ENCODE results near the gene SF3B4. TPM values are rescaled to one million over a fixed set of nuclear protein-coding genes. Genes with fewer than 3 reads are reported as not detected.
"Not testable (repeated sequence)": the region's sequence is repeated elsewhere in the genome, so short reads cannot be mapped to it uniquely, and the experiment has no call there.

Gene SF3B4
- total RNA-seq, 1 donor = 16.4 TPM

- TF ChIP-seq CTCF (IDR thresholded peaks at IDR 0.05; ENCODE audit: insufficient read depth, low read depth, low read length) = no peak
Measured at GRCh38 chr1:149965440-149965839, 37.8 kb upstream of the SF3B4 start.

DNA sequence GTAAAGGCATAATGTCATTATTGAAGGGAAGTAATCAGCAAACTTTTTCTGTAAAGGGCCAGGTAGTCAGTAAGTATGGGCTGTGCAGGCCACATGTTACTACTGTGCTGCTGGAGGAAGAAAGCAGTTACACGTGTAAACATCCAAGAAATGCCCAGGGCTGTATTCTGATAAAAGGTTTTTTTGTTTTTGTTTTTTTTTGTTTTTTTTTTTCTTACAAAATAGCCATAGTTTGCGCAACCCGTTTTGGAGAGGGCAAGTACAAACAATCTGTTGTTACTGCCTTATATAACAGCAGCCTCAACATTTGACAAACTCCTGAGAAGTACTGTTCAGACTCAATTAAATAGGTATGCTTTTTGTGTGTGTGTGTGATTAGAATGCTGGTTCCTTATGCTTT is 35.8 kb upstream of the SF3B4 start:
- H3K4me3 ChIP-seq (ENCODE audit: low read depth, low read length) = no peak overlapping the region
- peak; percentile 86 for DNase-seq (ENCODE audit: low read depth)
- no peak for TF ChIP-seq CTCF (IDR thresholded peaks at IDR 0.05; ENCODE audit: insufficient read depth, low read depth, low read length)

More at GRCh38 chr1:149965440-149965839, 37.8 kb upstream of the SF3B4 start:
- H3K4me3 ChIP-seq (ENCODE audit: low read depth, low read length) = no peak overlapping the region
- no peak for DNase-seq (ENCODE audit: low read depth)

DNA sequence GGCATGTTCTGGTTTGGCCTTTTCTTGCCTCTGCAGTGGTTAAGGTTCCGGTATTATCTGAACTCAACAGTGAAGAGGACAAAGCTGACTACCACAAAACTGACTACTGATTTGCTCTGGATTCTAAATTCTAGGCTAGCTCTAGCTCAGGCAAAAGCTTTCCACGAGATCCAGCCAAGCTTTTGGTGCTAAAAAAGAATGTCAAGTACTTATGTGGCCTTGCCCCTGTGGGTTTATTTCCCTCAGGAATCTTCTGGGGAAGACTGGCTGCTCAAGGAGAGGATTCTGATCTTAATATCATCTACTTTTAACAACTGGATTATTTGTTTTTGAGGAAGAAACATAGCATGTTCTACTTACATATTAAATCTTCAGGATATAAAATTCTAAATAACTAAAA is 35.1 kb upstream of the SF3B4 start:
- H3K4me3 ChIP-seq (ENCODE audit: low read depth, low read length) = no peak overlapping the region
- DNase-seq (ENCODE audit: low read depth) = no peak
- TF ChIP-seq CTCF (IDR thresholded peaks at IDR 0.05; ENCODE audit: insufficient read depth, low read depth, low read length) = no peak

GRCh38 chr1:149962039-149962647 is 34.5 kb upstream of the SF3B4 start:
- no peak overlapping the region for H3K4me3 ChIP-seq (ENCODE audit: low read depth, low read length)
- TF ChIP-seq CTCF (IDR thresholded peaks at IDR 0.05; ENCODE audit: insufficient read depth, low read depth, low read length) = peak; percentile 70
- DNase-seq (ENCODE audit: low read depth) = peak; percentile 85

GRCh38 chr1:149957548-149957947 is 29.9 kb upstream of the SF3B4 start:
- H3K4me3 ChIP-seq (ENCODE audit: low read depth, low read length); DNase-seq (ENCODE audit: low read depth): not testable (repeated sequence)

DNA sequence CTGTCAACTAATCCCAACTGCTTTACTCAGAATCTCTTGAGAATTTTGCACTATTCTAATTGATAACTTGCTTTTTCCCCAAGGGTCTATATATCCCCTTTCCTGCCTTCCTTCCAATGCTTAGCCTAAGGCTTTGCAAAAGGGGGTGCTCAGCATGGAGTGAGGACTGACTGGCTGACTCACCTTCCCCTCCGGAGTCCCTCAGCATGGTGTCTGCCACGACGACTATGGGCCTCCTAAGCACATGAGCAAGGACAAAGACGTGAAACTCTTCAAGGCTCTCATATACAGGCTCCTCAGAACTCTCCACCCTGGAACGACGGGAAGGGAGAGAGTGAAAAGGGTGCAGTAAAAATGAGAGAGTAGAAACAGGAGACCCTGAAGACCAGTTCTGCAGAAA is 22.3 kb upstream of the SF3B4 start:
- no peak for TF ChIP-seq CTCF (IDR thresholded peaks at IDR 0.05; ENCODE audit: insufficient read depth, low read depth, low read length)
- no peak overlapping the region for H3K4me3 ChIP-seq (ENCODE audit: low read depth, low read length)

DNA sequence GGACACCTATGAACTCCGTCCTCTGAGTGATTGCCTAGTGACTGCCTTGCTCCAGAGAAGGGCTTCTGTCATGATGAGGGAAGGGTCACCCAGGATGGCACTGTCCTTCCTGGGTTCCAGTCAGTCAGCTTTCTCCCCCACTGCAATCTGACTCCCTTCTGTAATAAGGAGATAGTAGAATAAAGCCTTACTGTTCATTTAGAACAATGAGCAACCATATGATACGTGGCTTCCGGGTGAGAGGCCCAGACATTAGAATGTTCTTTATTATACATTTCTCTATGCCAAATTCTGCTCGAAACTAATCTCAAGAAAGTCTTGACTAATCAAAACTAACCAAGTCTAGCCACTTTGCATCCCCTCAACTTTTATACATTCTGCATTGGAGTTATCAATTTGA is 17.6 kb upstream of the SF3B4 start:
- no peak overlapping the region for H3K4me3 ChIP-seq (ENCODE audit: low read depth, low read length)
- no peak for DNase-seq (ENCODE audit: low read depth)
- no peak for TF ChIP-seq CTCF (IDR thresholded peaks at IDR 0.05; ENCODE audit: insufficient read depth, low read depth, low read length)

More for the DNA sequence above, 22.3 kb upstream of the SF3B4 start:
- DNase-seq (ENCODE audit: low read depth) = no peak

Data from fibroblast of villous mesenchyme (primary cell).